AG04449 (cell line): ENCODE data around the gene ECSCR.
A peak's percentile ranks its signal among the peaks of the same experiment; 100 is the strongest.
"Not testable (repeated sequence)": the region's sequence is repeated elsewhere in the genome, so short reads cannot be mapped to it uniquely, and the experiment has no call there.

Experiments
- CTCF ChIA-PET: fragments of 350-600 bp; formaldehyde crosslinking; extraction: SDS; loops from one replicate; lab custom pipeline; 2021; ENCODE audit warnings: antibody characterized with exemption; lab: Yijun Ruan, JAX
- POLR2A ChIA-PET: fragments of 400-600, 350-600 bp; formaldehyde crosslinking; extraction: SDS; loops from one replicate; lab custom pipeline; 2020; ENCODE audit warnings: antibody characterized with exemption, inconsistent platforms; lab: Yijun Ruan, JAX
- DNase-seq: peaks from one replicate; pipeline ENCODE4 v3.0.0-alpha.2; 2010; ENCODE audit warnings: low read depth, low spot score
- H3K4me3 ChIP-seq: 2 replicates; pipeline ENCODE4 v1.5.1; 2011; ENCODE audit warnings: low read depth, mild to moderate bottlenecking, control low read depth, low read length
- TF ChIP-seq, protein P1 (sequence below): IDR thresholded peaks from one replicate; pipeline ENCODE4 v1.5.1; 2011; ENCODE audit warnings: mild to moderate bottlenecking, moderate library complexity, low read length, control low read depth, inconsistent platforms; ENCODE audit not compliant: insufficient read depth; ENCODE audit errors: missing control alignments

ECSCR gene

DNA sequence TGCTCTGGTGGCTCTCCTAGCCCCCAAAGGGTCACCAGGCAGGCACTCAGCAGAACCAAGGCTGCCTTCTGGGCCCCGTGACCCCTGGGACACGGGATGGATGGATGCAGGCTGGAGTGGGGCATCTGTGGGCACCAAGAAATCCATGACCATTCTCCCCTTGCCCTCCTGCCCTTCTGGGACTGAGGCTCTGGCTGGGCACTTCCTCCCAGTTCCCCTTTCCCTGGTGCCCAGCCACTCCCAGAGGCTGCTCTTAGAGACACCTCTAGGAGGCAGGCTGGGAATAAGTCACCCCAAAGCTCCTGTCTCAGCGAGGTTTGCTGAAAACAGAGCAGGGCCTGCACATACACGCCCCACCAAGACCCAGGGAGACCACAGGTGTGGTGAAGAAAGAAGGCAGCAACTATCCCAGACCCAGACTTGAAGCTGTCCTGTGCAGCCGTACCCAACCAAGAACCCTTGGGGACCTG lies 19.1 kb upstream of the ECSCR start:
- ChIA-PET CTCF (interaction anchor here (0.8 to 2.0 kb wide), 15 partner anchors 8 to 63 kb away, joined by 3 to 17 read pairs (median 5); partner anchors contain the start of genes DNAJC18, ECSCR and SMIM33), POLR2A (interaction anchor here (0.9 to 1.4 kb wide), 4 partner anchors 13 to 79 kb away, joined by 4 to 11 read pairs (median 6); partner anchors contain the start of genes DNAJC18 and UBE2D2)
- no peak for DNase-seq
- H3K4me3 ChIP-seq = peak overlapping the region; percentile 71
- TF ChIP-seq, protein P1, sequence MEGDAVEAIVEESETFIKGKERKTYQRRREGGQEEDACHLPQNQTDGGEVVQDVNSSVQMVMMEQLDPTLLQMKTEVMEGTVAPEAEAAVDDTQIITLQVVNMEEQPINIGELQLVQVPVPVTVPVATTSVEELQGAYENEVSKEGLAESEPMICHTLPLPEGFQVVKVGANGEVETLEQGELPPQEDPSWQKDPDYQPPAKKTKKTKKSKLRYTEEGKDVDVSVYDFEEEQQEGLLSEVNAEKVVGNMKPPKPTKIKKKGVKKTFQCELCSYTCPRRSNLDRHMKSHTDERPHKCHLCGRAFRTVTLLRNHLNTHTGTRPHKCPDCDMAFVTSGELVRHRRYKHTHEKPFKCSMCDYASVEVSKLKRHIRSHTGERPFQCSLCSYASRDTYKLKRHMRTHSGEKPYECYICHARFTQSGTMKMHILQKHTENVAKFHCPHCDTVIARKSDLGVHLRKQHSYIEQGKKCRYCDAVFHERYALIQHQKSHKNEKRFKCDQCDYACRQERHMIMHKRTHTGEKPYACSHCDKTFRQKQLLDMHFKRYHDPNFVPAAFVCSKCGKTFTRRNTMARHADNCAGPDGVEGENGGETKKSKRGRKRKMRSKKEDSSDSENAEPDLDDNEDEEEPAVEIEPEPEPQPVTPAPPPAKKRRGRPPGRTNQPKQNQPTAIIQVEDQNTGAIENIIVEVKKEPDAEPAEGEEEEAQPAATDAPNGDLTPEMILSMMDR = peak; percentile 34

DNA sequence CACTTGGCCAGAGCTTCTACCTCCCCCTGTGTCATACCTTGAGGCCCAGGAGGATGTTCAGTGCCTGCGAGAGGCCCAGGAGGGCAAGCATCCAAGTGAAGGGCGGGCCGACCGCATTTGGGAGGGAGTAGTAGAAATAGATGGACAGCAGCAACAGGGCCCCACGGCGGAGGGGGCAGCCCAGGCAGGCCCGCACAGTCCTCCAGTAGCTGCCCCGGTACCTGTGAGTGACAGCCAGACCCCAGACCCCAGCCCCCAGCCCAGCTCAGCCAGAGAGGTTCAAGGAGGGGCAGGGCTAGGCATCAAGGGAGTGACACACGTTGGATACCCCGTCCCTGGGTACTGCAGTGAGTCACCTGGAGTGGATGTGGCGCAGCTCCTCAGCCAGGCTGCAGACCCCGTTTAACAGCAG lies 18.6 kb upstream of the ECSCR start:
- H3K4me3 ChIP-seq = peak overlapping the region; percentile 71
- ChIA-PET CTCF (interaction anchor here (1.1 to 1.7 kb wide), 4 partner anchors 29 to 39 kb away, joined by 3 to 5 read pairs (median 4); no protein-coding TSS in a partner anchor), POLR2A (no interaction called here)
- TF ChIP-seq, protein P1 = no peak
- DNase-seq = no peak

DNA sequence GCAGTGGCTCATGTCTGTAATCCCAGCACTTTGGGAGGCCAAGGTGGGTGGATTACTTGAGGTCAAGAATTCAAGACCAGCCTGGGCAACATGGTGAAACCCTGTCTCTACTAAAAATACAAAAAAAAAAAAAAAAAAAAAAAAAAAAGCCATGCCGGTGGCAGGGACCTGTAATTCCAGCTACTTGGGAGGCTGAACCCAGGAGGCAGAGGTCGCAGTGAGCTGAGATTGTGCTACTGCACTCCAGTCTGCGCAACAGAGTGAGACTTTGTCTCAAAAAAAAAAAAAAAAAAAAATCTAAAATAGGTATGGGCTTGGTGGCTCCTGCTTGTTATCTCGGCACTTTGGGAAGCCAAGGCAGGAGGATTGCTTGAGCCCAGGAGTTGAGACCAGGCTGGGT lies 17.2 kb upstream of the ECSCR start:
- not testable (repeated sequence) for DNase-seq, H3K4me3 ChIP-seq

GRCh38 chr5:139478657-139479423 lies 16.3 kb upstream of the ECSCR start:
- POLR2A ChIA-PET = interaction anchor here (0.7 kb wide), 1 partner anchor 54 kb away, joined by 3 read pairs; no protein-coding TSS in a partner anchor
- CTCF ChIA-PET = interaction anchor here (0.6 to 1.0 kb wide), 7 partner anchors 17 to 958 kb away, joined by 3 to 4 read pairs (median 3); no protein-coding TSS in a partner anchor
- DNase-seq = not testable (repeated sequence)

More for the DNA sequence above, 17.2 kb upstream of the ECSCR start:
- POLR2A ChIA-PET = interaction anchor here (0.7 kb wide), 1 partner anchor 25 kb away, joined by 4 read pairs; no protein-coding TSS in a partner anchor
- CTCF ChIA-PET = interaction anchor here (0.7 to 1.0 kb wide), 2 partner anchors 38 to 58 kb away, joined by 3 to 4 read pairs; no protein-coding TSS in a partner anchor

DNA sequence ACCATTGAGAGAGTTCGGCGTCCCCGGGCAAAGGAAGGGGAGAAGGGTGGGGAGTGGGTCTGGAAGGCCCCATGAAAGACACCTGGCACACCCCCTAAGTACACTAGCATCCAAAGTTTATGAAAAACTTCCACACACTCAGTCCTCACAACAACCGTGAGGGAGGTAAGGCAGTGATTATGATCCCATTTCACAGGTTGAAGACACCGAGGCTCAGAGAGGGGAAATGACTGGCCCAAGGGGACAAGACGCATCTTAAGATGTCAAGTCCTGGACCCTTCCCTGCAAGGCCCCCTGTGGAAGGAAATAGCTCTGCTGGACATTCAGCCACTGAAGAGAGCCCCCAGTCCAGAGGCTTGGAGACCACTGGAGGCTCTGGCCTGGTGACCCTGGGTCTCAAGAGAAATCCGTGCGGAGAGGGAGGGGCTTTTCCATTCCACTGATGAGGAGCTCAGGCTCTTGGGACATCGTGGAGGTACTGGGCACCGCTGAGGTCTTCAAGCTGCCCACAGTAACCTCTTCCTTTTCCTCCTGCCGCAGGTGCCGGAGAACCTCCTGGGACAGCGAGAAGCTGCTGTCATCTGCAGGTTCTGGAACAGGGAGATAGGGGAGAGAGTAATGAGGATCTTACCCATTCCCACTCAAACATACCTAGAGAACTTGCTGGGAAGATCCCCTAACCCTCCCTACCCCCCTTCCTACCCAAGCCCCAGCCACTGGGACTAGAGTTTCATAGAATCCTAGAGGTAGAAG lies 13.5 kb upstream of the ECSCR start:
- H3K4me3 ChIP-seq = no peak overlapping the region
- ChIA-PET CTCF (no interaction called here), POLR2A (interaction anchor here (0.7 kb wide), 1 partner anchor 7 kb away, joined by 3 read pairs; no protein-coding TSS in a partner anchor)
- DNase-seq = no peak
- TF ChIP-seq, protein P1 = no peak

More at GRCh38 chr5:139478657-139479423, 16.3 kb upstream of the ECSCR start:
- not testable (repeated sequence) for H3K4me3 ChIP-seq

DNA sequence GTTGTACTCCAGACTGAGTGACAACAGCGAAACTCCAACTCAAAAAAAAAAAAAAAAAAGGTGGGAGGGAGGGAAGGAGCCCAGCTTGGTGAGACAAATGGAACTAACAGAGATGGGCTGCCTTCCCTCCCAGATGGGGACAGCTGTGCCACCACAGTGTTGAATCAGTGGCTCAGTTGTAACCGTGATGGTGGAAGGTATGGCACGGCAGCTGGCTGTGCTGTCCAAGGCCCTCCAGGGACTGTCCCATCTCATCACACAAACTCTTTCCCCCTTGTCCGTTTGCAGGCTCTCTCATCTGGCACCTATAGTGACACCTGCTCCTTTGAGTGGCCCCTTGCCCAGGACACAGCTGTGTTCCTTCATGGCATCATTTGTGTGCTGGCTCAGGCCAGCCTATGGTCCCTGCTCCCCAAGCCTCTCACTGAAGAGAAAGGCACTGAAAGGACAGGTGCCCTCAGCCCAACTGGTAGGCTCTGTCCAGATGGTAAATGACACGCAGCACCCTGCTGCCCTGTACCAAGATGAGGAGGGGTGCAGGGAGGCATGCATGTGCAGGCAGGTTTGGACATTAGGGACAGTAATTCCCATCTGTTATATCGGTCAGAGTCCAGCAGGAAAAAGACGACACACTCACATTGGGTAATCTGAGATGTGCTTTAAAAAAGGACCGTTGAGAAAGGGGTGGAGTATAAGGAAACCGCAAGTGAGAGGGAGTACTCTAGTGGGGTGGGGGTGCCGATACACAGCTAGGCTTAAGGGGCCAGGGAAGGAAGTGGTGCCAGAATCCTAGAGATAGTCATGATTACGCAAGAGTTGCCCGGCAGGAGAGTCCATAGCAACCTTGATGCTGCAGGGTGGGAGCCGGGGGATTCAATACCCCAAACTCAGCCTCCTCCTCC lies 12.6 kb upstream of the ECSCR start:
- POLR2A ChIA-PET = no interaction called here
- no peak for DNase-seq

More for the DNA sequence above, 12.6 kb upstream of the ECSCR start:
- CTCF ChIA-PET = no interaction called here
- no peak overlapping the region for H3K4me3 ChIP-seq
- TF ChIP-seq, protein P1 = no peak
